ENCODE results near the gene ISG20. TPM values are rescaled to one million over a fixed set of nuclear protein-coding genes. Genes with fewer than 3 reads are reported as not detected.

Gene ISG20
- polyA plus RNA-seq, 2 of the 4 experiments (the other 2 are of a cell fraction), result 7.2 to 47.4 TPM

DNA sequence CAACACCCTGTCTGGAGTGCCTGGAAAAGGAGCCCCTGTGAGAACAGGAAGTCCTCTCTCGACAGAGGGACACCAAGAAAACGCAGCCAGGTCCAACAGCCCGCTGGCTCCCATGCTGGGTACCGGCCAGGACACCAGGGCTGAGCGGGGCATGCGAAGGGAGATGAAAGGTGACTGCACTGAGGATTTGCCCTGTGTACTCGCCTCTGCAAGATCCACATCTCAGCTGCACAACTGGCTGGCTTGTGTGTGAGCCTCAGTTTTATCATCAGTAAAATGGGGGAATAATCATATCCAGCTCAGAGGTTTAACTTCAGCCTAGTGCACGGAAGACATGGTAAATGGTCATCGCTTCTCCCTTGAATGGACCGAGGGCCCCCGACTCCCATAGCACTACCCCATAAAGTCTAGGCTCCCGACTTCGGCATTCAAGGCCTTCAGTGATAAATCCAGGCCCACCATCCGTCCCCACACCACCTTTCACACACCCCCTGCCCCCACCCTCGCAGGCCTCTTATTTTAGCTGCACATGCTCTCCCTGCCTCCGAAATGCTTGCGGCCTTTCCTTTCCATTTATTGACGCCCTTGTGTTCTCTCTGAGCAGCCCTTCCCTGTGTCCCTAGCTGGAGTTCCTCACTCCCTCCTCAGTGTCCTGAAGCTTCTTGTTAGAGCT, 15.8 kb downstream of the ISG20 start:
- ATAC-seq, result no peak
- Histone ChIP-seq H3K4me2 (no peak overlapping the region), H3K4me1 (peaks cover 1% of the 10 kb centered on the region; the same call in 2 of the 3 replicates), H3K4me3 (no peak overlapping the region), H3K27ac (no peak overlapping the region), H3K9me3 (no peaks in the 10 kb centered on the region)
- POLR2A ChIA-PET, result interaction anchor here (0.5 kb wide), 1 partner anchor 33 kb away, joined by 3 read pairs; no protein-coding TSS in a partner anchor
- TF ChIP-seq, protein P1, sequence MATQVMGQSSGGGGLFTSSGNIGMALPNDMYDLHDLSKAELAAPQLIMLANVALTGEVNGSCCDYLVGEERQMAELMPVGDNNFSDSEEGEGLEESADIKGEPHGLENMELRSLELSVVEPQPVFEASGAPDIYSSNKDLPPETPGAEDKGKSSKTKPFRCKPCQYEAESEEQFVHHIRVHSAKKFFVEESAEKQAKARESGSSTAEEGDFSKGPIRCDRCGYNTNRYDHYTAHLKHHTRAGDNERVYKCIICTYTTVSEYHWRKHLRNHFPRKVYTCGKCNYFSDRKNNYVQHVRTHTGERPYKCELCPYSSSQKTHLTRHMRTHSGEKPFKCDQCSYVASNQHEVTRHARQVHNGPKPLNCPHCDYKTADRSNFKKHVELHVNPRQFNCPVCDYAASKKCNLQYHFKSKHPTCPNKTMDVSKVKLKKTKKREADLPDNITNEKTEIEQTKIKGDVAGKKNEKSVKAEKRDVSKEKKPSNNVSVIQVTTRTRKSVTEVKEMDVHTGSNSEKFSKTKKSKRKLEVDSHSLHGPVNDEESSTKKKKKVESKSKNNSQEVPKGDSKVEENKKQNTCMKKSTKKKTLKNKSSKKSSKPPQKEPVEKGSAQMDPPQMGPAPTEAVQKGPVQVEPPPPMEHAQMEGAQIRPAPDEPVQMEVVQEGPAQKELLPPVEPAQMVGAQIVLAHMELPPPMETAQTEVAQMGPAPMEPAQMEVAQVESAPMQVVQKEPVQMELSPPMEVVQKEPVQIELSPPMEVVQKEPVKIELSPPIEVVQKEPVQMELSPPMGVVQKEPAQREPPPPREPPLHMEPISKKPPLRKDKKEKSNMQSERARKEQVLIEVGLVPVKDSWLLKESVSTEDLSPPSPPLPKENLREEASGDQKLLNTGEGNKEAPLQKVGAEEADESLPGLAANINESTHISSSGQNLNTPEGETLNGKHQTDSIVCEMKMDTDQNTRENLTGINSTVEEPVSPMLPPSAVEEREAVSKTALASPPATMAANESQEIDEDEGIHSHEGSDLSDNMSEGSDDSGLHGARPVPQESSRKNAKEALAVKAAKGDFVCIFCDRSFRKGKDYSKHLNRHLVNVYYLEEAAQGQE (IDR thresholded peaks at IDR 0.05), result no peak
- TF ChIP-seq, protein P2, sequence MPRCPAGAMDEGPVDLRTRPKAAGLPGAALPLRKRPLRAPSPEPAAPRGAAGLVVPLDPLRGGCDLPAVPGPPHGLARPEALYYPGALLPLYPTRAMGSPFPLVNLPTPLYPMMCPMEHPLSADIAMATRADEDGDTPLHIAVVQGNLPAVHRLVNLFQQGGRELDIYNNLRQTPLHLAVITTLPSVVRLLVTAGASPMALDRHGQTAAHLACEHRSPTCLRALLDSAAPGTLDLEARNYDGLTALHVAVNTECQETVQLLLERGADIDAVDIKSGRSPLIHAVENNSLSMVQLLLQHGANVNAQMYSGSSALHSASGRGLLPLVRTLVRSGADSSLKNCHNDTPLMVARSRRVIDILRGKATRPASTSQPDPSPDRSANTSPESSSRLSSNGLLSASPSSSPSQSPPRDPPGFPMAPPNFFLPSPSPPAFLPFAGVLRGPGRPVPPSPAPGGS (IDR thresholded peaks at IDR 0.05), result no peak
- no peak for TF ChIP-seq NPAS2 (CRISPR knock-in tag; IDR thresholded peaks at IDR 0.05; ENCODE audit: borderline replicate concordance)
- TF ChIP-seq FOSL2 (IDR thresholded peaks at IDR 0.05), result no peak
- no peak for TF ChIP-seq FOSL2 (CRISPR knock-in tag; IDR thresholded peaks at IDR 0.05)
- no peak for TF ChIP-seq RARB (CRISPR knock-in tag; IDR thresholded peaks at IDR 0.05)
- no peak for TF ChIP-seq RNF2 (IDR thresholded peaks at IDR 0.05; ENCODE audit: borderline replicate concordance, low read depth)
- no peak for TF ChIP-seq GATA3 (IDR thresholded peaks at IDR 0.05; ENCODE audit: borderline replicate concordance)
- TF ChIP-seq HOXB13 (CRISPR knock-in tag; IDR thresholded peaks at IDR 0.05; ENCODE audit: low read depth), result no peak
- TF ChIP-seq ZFP36 (IDR thresholded peaks at IDR 0.05; ENCODE audit: borderline replicate concordance, partially characterized antibody), result no peak
- no peak for TF ChIP-seq MAZ (IDR thresholded peaks at IDR 0.05; ENCODE audit: borderline replicate concordance, low read depth, low read length)
- TF ChIP-seq, protein P3, sequence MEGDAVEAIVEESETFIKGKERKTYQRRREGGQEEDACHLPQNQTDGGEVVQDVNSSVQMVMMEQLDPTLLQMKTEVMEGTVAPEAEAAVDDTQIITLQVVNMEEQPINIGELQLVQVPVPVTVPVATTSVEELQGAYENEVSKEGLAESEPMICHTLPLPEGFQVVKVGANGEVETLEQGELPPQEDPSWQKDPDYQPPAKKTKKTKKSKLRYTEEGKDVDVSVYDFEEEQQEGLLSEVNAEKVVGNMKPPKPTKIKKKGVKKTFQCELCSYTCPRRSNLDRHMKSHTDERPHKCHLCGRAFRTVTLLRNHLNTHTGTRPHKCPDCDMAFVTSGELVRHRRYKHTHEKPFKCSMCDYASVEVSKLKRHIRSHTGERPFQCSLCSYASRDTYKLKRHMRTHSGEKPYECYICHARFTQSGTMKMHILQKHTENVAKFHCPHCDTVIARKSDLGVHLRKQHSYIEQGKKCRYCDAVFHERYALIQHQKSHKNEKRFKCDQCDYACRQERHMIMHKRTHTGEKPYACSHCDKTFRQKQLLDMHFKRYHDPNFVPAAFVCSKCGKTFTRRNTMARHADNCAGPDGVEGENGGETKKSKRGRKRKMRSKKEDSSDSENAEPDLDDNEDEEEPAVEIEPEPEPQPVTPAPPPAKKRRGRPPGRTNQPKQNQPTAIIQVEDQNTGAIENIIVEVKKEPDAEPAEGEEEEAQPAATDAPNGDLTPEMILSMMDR (IDR thresholded peaks at IDR 0.05), result no peak
- TF ChIP-seq TFCP2L1 (CRISPR knock-in tag; IDR thresholded peaks at IDR 0.05), result no peak
- no peak for TF ChIP-seq CBX2 (IDR thresholded peaks at IDR 0.05; ENCODE audit: borderline replicate concordance, low read depth)
- no peak for TF ChIP-seq TP53 (CRISPR knock-in tag; IDR thresholded peaks at IDR 0.05)
- TF ChIP-seq, protein P4, sequence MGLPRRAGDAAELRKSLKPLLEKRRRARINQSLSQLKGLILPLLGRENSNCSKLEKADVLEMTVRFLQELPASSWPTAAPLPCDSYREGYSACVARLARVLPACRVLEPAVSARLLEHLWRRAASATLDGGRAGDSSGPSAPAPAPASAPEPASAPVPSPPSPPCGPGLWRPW (IDR thresholded peaks at IDR 0.05), result no peak
- no peak for TF ChIP-seq ZSCAN20 (CRISPR knock-in tag; IDR thresholded peaks at IDR 0.05)
- no peak for TF ChIP-seq KDM5A (IDR thresholded peaks at IDR 0.05)
- TF ChIP-seq SREBF2 (IDR thresholded peaks at IDR 0.05), result no peak
- TF ChIP-seq BHLHE40 (IDR thresholded peaks at IDR 0.05; ENCODE audit: low read depth, low read length), result no peak
- FAIRE-seq, result no peak
- no peak for DNase-seq (ENCODE audit: low read depth in 1 of 2, low spot score in 1 of 2)
- WGBS (ENCODE audit: missing lambda C conversion rate), result 74% methylated on average over 18 of the region's 18 CpGs
- CTCF ChIA-PET, result interaction anchor here (0.9 to 10.1 kb wide), 10 partner anchors 8 to 402 kb away, joined by 3 to 297 read pairs (median 30); partner anchors contain the start of gene HAPLN3

Measured in A549 (cell line).